CD4-positive, alpha-beta T cell treated with Interleukin-15 for 1 hour (primary cell): ENCODE measurements around the gene FRY.
A peak's percentile ranks its signal among the peaks of the same experiment; 100 is the strongest.
"Not testable (repeated sequence)": the region's sequence is repeated elsewhere in the genome, so short reads cannot be mapped to it uniquely, and the experiment has no call there.

ENCODE experiments used
- DNase-seq: peaks from one replicate; pipeline ENCODE4 v3.0.0-alpha.2; 2020

The FRY gene

DNA sequence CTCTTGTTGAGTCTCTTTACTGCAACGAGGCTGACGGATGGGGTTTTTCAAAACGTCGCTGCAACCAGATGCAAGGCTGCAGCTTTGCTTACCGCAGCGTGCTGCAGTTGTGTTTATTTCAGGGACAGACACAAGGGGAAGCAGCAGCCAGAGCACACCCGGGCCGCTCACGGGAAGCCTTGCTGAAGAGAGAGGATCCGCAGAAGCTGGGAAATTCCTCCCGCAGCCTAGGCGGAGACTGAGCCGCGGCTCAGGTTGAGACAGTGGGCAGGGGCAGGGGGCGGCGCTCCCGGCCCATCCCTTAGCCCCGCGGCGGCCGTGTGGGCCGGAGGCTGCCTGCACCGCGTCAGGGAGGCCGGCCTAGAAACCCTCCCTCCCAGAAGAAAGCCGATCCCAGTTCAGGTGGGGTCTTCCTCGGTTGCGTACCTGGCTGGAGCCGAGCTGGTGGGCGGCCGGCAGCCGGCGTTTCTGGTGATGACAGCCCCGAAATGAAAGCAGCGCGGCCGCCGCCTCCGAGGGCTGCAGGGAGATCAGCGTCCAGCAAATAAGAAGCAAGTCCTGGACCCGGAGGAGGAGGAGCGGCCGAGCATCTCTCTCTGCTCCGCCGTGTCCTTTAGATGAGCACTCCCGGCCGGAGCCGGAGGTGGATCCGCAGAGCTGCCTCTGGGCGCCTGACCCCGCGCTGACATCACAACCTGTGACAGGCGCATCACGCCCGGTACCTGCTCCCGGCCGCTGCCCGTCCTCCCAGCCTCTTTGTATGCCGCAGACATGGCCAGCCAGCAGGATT is at the start of gene FRY:
TSS of gene FRY (plus strand) at position 750 of the 790 bp plus-strand sequence. CDS start at position 772, 22 bp downstream.
- DNase-seq: peak; percentile 58

DNA sequence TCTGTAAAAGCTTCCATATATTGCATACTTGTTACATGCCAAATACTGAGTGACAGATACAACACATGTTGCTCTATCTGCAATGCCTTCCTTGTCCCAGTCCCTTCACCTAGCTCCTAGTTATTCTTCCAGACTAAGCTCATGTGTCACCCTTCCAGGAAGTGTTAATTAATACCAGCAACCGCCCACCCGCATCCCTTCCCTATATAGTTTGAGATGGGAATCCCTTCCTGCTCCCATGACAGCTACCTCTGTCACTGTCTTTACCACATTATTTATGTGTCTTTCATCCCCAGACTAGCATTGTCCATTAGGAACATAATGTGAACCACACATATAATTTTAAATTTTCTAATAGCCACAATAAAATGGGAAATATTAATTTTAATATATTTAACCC is 49.5 kb upstream of the FRY start:
- DNase-seq: no peak

DNA sequence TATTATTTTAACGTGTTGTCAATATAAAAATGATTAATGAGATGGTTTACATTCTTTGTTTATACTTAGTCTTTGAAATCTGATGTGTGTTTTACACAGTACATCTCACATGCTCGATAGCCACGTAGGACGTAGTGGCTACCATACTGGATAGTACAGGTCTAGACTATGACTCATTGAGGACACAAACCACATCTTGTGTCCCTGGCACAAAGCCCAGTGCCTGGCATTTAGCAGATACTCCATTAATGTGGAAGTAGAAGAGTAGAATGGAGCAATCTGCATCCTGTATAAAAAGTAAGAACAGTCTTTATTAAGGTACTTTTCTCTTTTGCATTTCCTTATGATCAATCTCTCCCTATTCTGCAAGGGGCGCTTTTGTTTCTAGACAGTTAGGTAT is 49.0 kb upstream of the FRY start:
- DNase-seq: peak; percentile 68

DNA sequence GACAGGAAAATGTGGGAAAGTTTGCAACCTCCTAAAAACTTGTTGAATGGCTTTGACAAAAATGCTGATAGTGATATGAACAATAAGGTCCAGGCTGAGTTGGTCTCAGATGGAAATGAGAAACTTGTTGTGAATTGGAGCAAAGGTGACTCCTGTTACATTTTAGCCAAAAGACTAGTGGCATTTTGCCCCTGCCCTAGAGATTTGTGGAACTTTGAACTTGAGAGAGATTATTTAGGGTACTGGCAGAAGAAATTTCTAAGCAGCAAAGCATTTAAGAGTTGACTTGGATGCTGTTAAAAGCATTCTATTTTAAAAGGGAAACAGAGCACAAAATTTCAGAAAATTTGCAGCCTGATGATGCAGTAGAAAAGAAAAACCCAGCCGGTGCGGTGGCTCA is 47.9 kb upstream of the FRY start:
- DNase-seq: not testable (repeated sequence)

DNA sequence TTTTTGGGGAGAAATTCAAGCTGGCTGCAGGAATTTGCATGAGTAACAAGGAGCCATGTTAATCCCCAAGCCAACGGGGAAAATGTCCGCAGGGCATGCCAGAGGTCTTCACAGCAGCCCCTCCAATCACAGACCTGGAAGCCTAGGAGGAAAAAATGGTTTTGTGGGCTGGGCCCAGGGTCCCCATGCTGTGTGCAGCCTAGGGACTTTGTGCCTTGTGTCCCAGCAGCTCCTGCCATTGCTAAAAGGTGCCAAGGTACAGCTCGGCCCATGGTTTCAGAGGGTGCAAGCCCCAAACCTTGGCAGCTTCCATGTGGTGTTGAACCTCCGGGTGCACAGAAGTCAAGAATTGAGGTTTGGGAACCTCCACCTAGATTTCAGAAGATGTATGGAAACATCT is 47.2 kb upstream of the FRY start:
- not testable (repeated sequence) for DNase-seq

DNA sequence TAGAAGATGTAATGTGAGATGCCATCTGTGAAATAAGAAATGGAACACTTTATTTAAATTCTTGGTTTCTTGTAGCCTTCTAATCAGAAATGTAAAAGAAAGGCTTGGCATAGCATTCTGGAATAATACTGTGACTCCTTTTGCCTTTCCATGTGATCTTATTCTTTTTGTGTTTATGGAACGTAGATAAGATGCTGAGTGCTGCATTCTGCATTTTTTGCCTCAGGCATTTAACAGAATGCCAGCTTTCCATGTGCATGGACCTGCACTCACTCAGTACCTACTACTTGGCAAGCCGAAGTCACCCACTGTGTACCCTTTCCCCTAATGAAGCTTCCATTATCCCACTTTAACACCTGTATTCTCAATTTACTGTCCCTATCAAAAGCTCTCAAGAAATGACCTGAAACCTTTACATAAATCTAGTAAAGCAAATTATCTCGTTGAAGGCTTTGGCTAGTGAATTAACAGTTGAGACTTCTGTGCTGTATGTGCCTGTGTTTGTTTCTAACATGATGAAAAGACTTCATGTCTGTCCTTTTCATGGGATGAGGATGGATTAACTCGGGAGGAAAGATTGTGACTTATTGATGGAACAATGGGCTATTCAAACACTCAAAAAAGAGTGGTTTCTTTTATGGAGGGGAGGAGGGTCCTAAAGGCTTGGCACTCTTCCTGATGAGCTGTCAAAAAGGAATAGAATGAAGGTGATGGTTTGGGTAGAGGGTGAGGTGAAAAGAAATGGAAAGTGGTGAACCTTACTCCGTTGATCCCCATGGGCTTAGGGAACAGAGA is 44.7 kb upstream of the FRY start:
- DNase-seq: no peak

DNA sequence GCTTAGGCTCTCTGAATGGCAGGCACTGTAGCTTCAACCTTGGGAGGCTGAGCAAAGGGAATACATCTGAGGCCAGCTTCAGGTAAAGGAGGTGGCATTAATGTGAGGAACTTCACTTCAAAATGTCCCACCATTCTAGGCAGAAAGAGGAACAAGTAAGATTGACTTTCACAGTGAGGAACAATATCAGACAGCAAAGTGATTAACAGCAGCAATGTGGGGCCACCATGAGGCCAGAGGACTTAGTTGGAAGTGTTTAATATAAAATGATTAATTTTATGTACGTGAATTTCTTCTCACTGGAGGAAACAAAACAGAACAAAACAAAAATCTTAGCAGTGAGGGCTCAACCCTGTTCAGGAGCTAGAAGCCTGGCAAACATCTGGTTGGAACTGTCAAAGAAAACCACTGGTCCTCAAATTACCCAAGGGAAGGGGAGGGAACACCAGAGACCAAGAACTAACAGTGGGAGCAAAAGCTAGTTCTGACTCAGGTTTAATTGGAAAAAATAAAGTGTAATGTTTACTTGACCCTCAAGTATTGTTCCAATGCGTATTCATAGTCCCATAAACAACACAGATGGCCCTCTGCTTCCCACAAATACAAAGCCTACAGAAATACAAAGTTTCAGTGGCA is 43.9 kb upstream of the FRY start:
- peak; percentile 19 for DNase-seq

DNA sequence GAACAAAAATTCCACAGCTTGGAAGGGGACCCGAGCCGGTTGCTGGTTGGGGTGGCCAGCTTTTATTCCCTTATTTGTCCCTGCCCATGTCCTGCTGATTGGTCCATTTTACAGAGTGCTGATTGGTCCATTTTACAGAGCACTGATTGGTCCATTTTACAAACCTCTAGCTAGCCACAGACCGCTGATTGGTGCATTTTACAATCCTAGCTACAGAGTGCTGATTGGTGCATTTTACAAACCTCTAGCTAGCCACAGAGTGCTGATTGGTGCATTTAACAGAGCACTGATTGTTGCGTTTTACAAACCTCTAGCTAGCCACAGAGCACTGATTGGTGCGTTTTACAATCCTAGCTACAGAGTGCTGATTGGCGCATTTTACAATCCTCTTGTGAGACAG is 37.2 kb upstream of the FRY start:
- DNase-seq: not testable (repeated sequence)

DNA sequence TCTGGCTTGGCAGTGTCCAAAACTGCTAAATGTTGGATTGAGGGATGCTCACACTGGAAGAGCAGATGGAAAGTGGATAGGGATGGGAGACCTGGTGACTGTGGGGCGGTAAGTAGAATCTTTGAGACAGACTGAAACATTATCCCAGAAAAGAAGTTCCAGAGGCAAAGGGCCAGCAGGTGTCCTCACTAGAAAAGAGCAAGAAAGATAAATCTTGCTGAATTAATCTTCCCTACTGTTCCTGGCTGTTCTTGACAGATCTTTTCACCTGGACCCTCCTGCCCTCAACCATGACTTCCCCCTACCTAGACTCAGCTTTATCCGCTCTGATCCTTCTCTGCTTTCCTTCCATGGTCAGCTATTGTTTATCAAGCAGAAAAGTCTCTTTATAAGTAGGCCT is 35.0 kb upstream of the FRY start:
- DNase-seq: no peak

DNA sequence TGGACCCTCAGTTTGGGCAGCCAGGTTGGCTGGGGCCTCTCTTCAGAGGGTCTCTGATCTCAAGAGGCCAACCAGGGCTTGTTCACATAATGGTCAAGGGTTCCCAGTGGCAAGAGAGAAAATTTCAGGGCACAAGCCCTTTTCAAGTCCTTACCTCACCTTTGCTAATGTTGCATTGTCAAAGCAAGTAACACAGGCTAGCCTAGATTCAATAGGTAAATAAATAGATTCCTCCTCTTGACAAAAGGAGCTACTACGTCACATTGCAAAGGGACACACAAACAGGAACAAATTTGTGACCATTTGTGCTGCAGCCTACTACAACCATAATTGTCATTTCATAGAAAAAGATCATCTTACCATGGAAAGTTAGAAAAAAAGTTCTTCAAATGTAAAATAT is 33.9 kb upstream of the FRY start:
- DNase-seq: no peak

DNA sequence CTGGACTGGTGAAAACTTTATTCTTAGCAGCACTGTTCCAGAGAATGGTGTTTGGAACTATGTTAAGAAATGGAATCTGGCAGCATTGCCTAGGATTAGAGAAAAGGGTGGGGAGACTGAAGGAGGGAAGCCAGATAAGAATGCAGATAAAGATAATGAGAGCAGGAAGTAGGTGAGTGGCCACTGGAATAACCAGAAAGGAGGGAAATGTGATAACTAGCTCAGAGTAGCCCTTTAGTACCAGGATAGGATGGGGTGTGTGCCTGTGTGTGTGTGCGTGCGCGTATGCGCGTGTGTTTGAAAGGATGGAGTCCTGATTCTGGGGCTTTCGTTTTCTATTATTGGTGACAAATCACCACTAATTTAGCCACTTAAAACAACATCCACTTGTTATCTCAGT is 33.4 kb upstream of the FRY start:
- no peak for DNase-seq

DNA sequence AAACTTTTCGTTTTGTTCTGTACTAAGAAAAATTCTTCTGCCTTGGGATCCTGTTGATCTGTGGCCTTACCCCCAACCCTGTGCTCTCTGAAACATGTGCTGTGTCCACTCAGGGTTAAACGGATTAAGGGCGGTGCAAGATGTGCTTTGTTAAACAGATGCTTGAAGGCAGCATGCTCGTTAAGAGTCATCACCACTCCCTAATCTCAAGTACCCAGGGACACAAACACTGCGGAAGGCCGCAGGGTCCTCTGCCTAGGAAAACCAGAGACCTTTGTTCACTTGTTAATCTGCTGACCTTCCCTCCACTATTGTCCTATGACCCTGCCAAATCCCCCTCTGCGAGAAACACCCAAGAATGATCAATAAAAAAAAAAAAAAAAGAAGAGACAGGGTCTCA is 30.8 kb upstream of the FRY start:
- DNase-seq: not testable (repeated sequence)

DNA sequence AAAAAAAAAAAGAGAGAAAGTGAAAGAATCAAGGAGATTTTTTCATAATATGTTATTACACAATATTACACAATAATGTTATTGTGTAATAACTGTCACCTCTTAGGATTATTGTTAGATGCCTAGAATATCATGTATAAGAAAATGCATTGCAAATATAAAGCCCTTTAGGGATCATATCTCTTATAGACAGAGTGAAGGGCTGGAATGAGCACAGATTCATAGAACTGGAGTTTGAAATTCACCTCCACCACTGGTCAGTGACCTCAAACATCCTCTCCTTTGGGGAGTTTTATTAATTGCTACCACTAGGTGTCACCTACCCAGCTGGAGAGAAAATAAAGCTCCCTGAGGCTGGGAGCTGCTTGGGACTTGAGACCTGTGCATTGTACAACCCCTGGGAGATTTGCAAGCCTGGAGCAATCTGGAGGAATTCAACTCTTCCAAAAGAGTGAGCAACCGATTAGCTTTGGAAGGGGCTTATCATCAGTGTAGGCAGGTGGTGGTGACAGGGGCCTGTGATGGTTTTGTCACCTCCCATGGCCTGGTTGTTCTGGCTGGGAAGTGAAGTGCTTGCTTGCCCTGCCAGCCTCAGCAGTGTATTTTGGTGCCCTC is 30.3 kb upstream of the FRY start:
- DNase-seq: no peak

DNA sequence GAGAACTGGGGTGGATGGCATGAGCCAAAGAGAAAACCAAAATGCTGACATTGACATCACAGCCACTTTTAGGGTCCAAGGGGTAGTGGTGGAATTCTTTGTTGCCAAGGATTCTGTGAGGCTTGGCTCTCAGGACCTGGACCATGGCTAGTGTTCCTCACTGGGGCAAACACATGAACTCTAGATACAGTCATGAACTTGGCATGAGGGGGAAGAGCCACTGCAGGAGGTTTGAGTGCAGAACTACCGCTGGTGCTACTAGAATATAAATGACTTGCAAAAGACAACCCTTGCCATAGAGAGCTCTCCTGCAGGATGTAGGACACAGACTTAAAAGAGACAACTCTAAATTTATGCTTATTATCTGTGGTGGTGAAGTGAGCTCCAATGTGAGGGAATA is 29.8 kb upstream of the FRY start:
- no peak for DNase-seq

DNA sequence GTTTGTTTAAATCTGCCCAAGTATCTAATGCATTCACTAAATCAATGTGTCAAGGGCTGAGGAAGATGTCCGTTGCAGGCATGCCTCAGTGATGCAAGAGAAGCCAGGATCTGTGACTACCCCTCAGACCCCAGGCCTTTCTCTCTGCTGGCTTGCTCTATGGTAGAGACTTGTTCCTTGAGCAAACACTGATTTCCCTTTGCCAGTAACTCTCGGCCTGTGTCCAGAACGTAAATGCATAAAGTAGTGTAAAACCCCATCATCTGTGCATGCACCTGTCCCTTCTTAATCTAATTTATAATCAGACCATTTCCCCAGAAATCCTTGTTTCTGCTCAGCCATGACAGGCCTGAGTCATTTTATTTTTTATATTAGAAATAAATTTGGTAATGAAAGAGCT is 28.7 kb upstream of the FRY start:
- DNase-seq: no peak

DNA sequence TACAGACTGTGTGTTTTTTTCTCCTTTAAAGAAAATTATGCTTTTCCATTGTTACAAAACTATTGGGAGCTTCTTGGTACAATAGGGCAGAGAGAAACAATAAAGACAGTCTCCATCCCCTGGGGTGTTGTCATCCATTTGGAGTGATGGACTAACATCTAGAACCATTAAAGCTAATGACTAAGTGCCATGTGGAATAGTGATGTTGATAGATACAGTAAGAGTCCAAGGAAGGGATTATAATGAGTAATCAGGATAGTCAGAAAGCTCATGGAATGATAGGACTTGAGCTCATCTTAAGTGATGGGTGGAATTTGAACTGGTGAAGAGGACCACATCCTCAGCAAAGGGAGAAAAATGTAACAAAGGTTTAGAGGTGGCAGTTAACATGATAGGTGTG is 24.1 kb upstream of the FRY start:
- DNase-seq: no peak

DNA sequence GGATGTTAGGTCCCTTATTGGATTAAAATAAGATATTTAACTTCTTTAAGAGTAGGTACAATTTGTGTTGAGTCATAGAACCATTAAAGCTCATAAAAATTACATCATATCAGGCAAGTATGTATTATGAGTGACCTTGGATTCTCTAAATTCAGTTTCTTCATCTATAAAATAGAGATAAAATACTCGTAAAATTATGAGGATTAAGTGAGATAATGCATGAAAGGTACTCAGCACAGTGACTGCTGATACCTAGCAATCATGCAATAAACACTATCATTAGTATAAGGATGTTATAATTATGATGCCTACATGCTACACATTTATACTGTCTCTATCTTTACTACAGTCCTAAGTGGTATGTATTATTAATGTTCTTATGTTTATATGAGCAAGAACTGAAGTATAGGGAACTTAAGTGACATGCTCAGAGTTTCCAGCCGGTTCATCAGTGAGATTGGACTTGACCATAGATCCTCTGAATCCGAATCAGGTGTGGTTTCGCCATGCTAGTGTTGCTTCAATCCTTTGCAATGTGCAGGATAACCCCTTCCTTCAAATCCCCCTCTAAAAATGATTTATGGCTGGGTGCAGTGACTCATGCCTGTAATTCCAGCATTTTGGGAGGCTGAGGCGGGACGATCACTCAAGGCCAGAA is 22.9 kb upstream of the FRY start:
- no peak for DNase-seq

DNA sequence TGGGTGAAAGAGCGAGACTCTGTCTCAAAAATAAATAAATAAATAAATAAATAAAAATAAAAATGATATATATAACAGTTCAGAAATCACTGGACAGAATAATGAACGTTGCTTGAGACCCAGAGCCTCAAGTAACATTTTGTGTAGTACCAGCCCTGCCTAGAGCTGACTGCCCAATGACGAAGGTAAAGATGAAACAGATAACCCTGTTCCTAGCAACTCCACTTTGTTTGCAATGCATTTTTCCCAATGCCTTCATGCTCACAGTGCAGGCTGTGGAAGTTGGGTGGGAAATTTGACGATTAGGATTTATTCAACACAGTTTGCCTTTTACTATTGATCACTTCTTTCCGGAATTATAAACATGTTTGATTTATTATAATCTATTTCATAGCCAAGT is 22.2 kb upstream of the FRY start:
- no peak for DNase-seq

DNA sequence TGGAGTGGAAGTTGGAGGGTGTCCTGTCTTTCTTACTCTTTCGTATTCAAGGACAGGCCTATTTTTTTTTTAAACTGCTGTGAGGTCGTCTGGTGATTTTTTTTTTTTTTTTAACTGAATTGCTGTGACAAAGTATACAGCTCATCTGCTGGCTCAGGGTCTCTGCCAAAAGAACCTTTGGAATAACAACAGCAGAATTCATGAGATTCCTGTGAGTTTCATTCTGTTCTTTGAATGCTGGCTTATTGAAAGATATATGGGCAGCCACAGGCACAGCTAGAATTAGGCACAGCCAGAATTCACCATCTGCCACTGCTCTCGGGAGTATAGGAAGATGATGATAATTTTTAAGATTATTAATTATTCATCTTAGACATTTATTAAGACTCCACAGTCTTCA is 21.4 kb upstream of the FRY start:
- no peak for DNase-seq

DNA sequence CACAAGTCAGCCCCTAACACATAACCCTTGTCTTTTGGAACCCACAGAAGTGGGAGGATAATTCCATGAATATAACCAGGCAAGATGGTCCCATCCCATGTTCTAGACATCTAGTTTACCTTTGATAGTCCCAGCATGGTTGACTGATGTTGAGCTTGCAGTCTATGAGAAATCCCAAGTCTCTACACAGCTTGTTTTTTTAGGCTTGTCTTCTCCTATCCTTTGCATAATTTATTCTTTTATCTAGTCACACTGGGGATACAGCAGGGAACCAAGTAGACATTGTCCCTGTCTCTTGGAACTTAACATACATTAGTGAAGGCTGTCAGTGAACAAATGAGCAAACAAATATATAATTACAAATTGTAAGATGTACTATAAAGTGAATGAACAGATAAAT is 19.6 kb upstream of the FRY start:
- DNase-seq: no peak

DNA sequence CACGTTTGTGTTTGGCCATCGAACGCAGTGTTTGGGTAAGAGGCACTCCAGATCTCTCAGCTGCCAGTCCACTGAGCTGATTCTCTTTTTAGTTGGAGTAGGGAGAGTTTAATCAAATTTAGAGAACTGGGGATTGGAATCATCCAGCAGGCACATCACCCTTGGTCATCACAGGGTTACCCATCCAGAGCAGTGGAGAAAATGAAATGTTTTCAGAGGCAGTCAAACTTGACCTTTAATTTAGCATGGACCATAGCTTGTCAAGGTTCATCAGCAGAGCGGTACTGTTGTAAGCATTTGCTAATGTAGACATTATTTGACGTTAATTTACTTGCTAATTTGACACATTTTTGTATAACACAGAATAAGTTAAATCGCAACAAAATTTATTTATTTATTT is 18.4 kb upstream of the FRY start:
- DNase-seq: no peak

DNA sequence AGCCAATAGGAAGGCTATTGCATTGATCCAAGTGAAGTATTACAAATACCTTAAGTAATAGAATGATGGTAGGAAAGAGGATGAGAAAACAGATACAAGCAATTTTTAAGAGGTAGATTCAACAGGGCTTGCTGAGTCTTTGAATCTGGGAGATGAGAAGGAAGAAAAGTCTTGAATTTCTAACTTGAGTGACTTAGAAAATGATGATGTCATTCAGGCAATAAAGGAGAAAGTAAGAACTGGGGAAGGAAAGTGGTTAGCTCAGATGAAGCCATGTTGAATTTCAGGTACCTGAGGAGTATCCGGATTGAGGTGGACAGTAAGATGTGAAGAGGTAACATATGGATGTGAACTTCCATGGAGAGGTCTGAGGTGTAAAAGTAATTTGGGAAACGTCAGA is 15.5 kb upstream of the FRY start:
- no peak for DNase-seq

DNA sequence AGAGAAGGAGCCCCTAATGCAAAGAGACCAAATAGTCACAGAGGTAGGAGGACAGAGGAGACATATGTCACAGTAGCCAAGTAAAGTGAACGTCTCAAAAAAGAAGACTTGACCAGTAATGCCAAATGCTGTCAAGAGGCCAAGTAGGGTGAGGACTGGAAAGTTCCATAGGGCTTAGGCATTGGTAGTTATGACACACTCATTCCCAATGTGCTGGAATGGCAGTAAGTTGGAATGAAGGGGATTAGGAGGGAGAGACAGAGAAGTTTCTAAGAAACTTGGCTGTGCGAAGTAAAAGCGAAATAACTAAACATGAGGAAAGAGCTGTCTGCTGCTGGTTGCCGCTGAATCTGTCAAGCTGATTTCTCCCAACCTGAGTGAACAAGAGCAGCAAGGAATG is 14.9 kb upstream of the FRY start:
- no peak for DNase-seq
